Trophoblast cell (in vitro differentiated cells and primary cell): ENCODE data around the gene CFAP99.

Source experiments
- DNase-seq, 2 donors: peaks; one replicate each; pipeline ENCODE4 v3.0.0-alpha.2; 2016
- H2AFZ ChIP-seq: 2 replicates; pipeline ENCODE4 v1.6.1; 2013; ENCODE audit warnings: low read length, moderate library complexity, mild to moderate bottlenecking; ENCODE audit not compliant: insufficient read depth, poor library complexity
- H2AK5ac ChIP-seq: 2 replicates; pipeline ENCODE4 v1.6.1; 2013; ENCODE audit warnings: mild to moderate bottlenecking, low read length
- H2BK120ac ChIP-seq: 2 replicates; pipeline ENCODE4 v1.6.1; 2013; ENCODE audit warnings: low read length, mild to moderate bottlenecking, moderate library complexity; ENCODE audit not compliant: insufficient read depth, poor library complexity
- H2BK12ac ChIP-seq: 2 replicates; pipeline ENCODE4 v1.6.1; 2013; ENCODE audit warnings: mild to moderate bottlenecking, low read length, moderate library complexity
- H2BK5ac ChIP-seq: 2 replicates; pipeline ENCODE4 v1.6.1; 2013; ENCODE audit warnings: low read length, low read depth, moderate library complexity, mild to moderate bottlenecking; ENCODE audit not compliant: poor library complexity
- H3K14ac ChIP-seq: 2 replicates; pipeline ENCODE4 v1.6.1; 2013; ENCODE audit warnings: mild to moderate bottlenecking, low read length
- H3K18ac ChIP-seq: 2 replicates; pipeline ENCODE4 v1.6.1; 2013; ENCODE audit warnings: mild to moderate bottlenecking, low read length
- H3K23ac ChIP-seq: 2 replicates; pipeline ENCODE4 v1.6.1; 2013; ENCODE audit warnings: low read length
- H3K27ac ChIP-seq: 2 replicates; pipeline ENCODE4 v1.5.1; 2013; ENCODE audit warnings: low read depth, mild to moderate bottlenecking, inconsistent platforms, low read length, moderate library complexity
- H3K27me3 ChIP-seq: 2 replicates; pipeline ENCODE4 v1.6.1; 2013; ENCODE audit warnings: inconsistent platforms, mild to moderate bottlenecking, low read length, moderate library complexity; ENCODE audit not compliant: insufficient read depth
- H3K36me3 ChIP-seq, 2 experiments: 1 replicate in 1 of 2; 2 replicates in 1 of 2; pipeline ENCODE4 v1.6.1; 2013; ENCODE audit warnings: low read length in 2 of 2, mild to moderate bottlenecking in 2 of 2, moderate library complexity in 1 of 2; ENCODE audit not compliant: insufficient read depth in 2 of 2, control insufficient read depth in 1 of 2
- H3K4ac ChIP-seq: 2 replicates; pipeline ENCODE4 v1.6.1; 2013; ENCODE audit warnings: low read depth, mild to moderate bottlenecking, low read length, moderate library complexity
- H3K4me1 ChIP-seq, 2 experiments: 1 replicate in 1 of 2; 2 replicates in 1 of 2; pipeline ENCODE4 v1.6.1; 2013; ENCODE audit warnings: low read length in 2 of 2, mild to moderate bottlenecking in 2 of 2, moderate library complexity in 1 of 2; ENCODE audit not compliant: insufficient read depth in 2 of 2, control insufficient read depth in 1 of 2
- H3K4me2 ChIP-seq: 2 replicates; pipeline ENCODE4 v1.6.1; 2013; ENCODE audit warnings: inconsistent platforms, mild to moderate bottlenecking, low read length, moderate library complexity
- H3K4me3 ChIP-seq: 2 replicates; pipeline ENCODE4 v1.5.1; 2013; ENCODE audit warnings: mild to moderate bottlenecking, low read depth, low read length, inconsistent platforms
- H3K79me1 ChIP-seq: one replicate; pipeline ENCODE4 v1.6.1; 2013; ENCODE audit warnings: low read length
- H3K79me2 ChIP-seq: 2 replicates; pipeline ENCODE4 v1.6.1; 2013; ENCODE audit warnings: low read length, mild to moderate bottlenecking; ENCODE audit not compliant: control insufficient read depth, insufficient read depth, poor library complexity
- H3K9ac ChIP-seq: 2 replicates; pipeline ENCODE4 v1.6.1; 2013; ENCODE audit warnings: mild to moderate bottlenecking, low read length
- H3K9me3 ChIP-seq: 2 replicates; pipeline ENCODE4 v1.6.1; 2013; ENCODE audit warnings: low read depth, mild to moderate bottlenecking, control low read depth, inconsistent platforms, low read length; ENCODE audit not compliant: insufficient read depth
- H4K12ac ChIP-seq: 2 replicates; pipeline ENCODE4 v1.6.1; 2013; ENCODE audit warnings: low read depth, mild to moderate bottlenecking, low read length, moderate library complexity
- H4K8ac ChIP-seq: 2 replicates; pipeline ENCODE4 v1.6.1; 2013; ENCODE audit warnings: low read depth, mild to moderate bottlenecking, low read length, moderate library complexity
- H4K91ac ChIP-seq: one replicate; pipeline ENCODE4 v1.6.1; 2013; ENCODE audit warnings: low read depth, mild to moderate bottlenecking, low read length, moderate library complexity
- WGBS: extraction: QIAGEN DNeasy Blood & Tissue Kit; methylation state at CpG from one replicate; pipeline ENCODE4 v1.1.7; 2013; ENCODE audit warnings: missing lambda C conversion rate; ENCODE audit not compliant: insufficient read length, insufficient coverage; ENCODE audit errors: extremely low coverage; 5-methylcytosine and 5-hydroxymethylcytosine counted together

The CFAP99 gene

GRCh38 chr4:2489081-2489805, 70.5 kb downstream of the CFAP99 start:
- Histone ChIP-seq H3K79me1 (no peaks in the 10 kb centered on the region), H4K91ac (no peak overlapping the region), H3K4ac (peak overlapping the region; percentile 22), H3K9me3 (no peaks in the 10 kb centered on the region), H2AFZ (no peak overlapping the region), H3K4me3 (no peak overlapping the region), H3K18ac (no peak overlapping the region), H3K27ac (no peak overlapping the region), H2BK120ac (no peak overlapping the region), H3K9ac (no peak overlapping the region), H3K23ac (no peak overlapping the region), H3K14ac (no peak overlapping the region), H2BK5ac (no peak overlapping the region), H3K36me3 (peaks cover 24 to 39% of the 10 kb centered on the region in 2 experiments), H3K4me2 (no peak overlapping the region), H3K27me3 (no peaks in the 10 kb centered on the region), H4K12ac (no peak overlapping the region), H3K4me1 (peaks cover 2 to 11% of the 10 kb centered on the region in 2 experiments), H2BK12ac (no peak overlapping the region), H3K79me2 (peaks cover 18% of the 10 kb centered on the region), H4K8ac (no peak overlapping the region), H2AK5ac (no peak overlapping the region)
- no peak for DNase-seq
- no CpG with 5 or more reads among the region's 20 CpGs for WGBS

DNA sequence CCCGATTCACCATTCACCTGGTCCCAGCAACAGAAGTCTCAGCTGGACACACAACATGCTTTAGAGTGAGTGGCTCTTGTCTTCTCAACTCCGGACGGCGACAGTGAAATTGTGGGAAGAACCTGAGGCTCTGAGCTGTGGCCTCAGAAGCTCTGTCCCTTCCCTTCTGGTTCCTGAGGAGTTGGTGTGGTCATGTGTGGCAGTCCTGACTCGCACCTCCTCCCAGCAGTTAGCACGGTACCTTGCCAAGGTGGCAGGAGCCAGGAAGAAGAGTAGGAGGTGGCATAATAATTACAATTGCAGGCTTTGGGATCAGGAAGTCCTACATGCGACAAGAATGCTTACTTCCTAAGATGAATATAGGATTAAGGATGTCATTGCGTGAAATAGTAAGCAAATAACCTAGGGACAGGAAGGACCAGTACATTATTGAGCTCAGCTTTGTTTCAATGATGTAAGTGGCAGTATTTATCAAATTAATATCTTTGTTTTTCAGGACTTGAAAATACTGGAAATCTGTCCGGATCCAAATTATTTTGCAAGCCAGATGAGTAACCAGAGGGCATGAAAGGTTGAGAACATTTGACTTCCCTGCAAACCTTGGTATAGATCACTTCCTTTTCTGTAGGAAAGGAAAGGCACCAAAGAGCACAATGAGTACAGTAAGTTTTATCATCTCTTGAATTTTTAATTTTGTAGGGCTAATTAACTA, 71.2 kb downstream of the CFAP99 start:
- no peak overlapping the region for H3K14ac ChIP-seq
- no CpG with 5 or more reads among the region's 9 CpGs for WGBS
- H3K79me1 ChIP-seq = no peaks in the 10 kb centered on the region
- no peak overlapping the region for H3K9ac ChIP-seq
- no peak overlapping the region for H2BK120ac ChIP-seq
- H3K27me3 ChIP-seq = no peaks in the 10 kb centered on the region
- H3K9me3 ChIP-seq = no peaks in the 10 kb centered on the region
- no peak overlapping the region for H3K23ac ChIP-seq
- H3K79me2 ChIP-seq = peaks cover 14% of the 10 kb centered on the region
- no peak overlapping the region for H3K27ac ChIP-seq
- no peak overlapping the region for H4K8ac ChIP-seq
- no peak overlapping the region for H3K18ac ChIP-seq
- no peak overlapping the region for H4K12ac ChIP-seq
- H2BK12ac ChIP-seq = no peak overlapping the region
- no peak overlapping the region for H3K4ac ChIP-seq
- no peak overlapping the region for H2AFZ ChIP-seq
- peaks cover 25 to 40% of the 10 kb centered on the region in 2 experiments for H3K36me3 ChIP-seq
- H3K4me3 ChIP-seq = no peak overlapping the region
- no peak overlapping the region for H4K91ac ChIP-seq
- no peak overlapping the region for H3K4me2 ChIP-seq
- no peak for DNase-seq
- peaks cover 0 to 9% of the 10 kb centered on the region in 2 experiments for H3K4me1 ChIP-seq
- no peak overlapping the region for H2BK5ac ChIP-seq
- H2AK5ac ChIP-seq = no peak overlapping the region

GRCh38 chr4:2492970-2493369, 74.2 kb downstream of the CFAP99 start:
- H4K91ac ChIP-seq = no peak overlapping the region
- H3K4ac ChIP-seq = no peak overlapping the region
- no peak overlapping the region for H3K18ac ChIP-seq
- peaks cover 41 to 64% of the 10 kb centered on the region in 2 experiments for H3K36me3 ChIP-seq
- no peak overlapping the region for H3K9ac ChIP-seq
- H2AFZ ChIP-seq = no peak overlapping the region
- H2AK5ac ChIP-seq = no peak overlapping the region
- no peak overlapping the region for H3K27ac ChIP-seq
- H3K27me3 ChIP-seq = no peaks in the 10 kb centered on the region
- no peak overlapping the region for H4K8ac ChIP-seq
- no peak overlapping the region for H3K4me3 ChIP-seq
- no peaks in the 10 kb centered on the region for H3K9me3 ChIP-seq
- H2BK5ac ChIP-seq = no peak overlapping the region
- no peak overlapping the region for H3K4me2 ChIP-seq
- H3K4me1 ChIP-seq = no peaks in the 10 kb centered on the region
- DNase-seq = no peak
- H4K12ac ChIP-seq = no peak overlapping the region
- H3K79me1 ChIP-seq = no peaks in the 10 kb centered on the region
- no peak overlapping the region for H2BK120ac ChIP-seq
- no peak overlapping the region for H3K23ac ChIP-seq
- H2BK12ac ChIP-seq = no peak overlapping the region
- peaks cover 4% of the 10 kb centered on the region for H3K79me2 ChIP-seq
- WGBS = no CpG with 5 or more reads among the region's 1 CpG
- H3K14ac ChIP-seq = no peak overlapping the region

- H3K14ac ChIP-seq = no peak overlapping the region
- H3K36me3 ChIP-seq = peaks cover 53 to 62% of the 10 kb centered on the region in 2 experiments
- peaks cover 2% of the 10 kb centered on the region for H3K79me2 ChIP-seq
- WGBS = no CpG with 5 or more reads among the region's 3 CpGs
- H4K8ac ChIP-seq = no peak overlapping the region
- DNase-seq = no peak
- H2BK12ac ChIP-seq = no peak overlapping the region
- no peak overlapping the region for H3K9ac ChIP-seq
- H3K4me1 ChIP-seq = no peaks in the 10 kb centered on the region
- no peaks in the 10 kb centered on the region for H3K27me3 ChIP-seq
- H2AK5ac ChIP-seq = no peak overlapping the region
- H3K4me2 ChIP-seq = no peak overlapping the region
- no peak overlapping the region for H4K91ac ChIP-seq
- H3K4ac ChIP-seq = no peak overlapping the region
- H3K18ac ChIP-seq = no peak overlapping the region
- no peak overlapping the region for H3K23ac ChIP-seq
- no peaks in the 10 kb centered on the region for H3K79me1 ChIP-seq
- H2BK5ac ChIP-seq = no peak overlapping the region
- no peak overlapping the region for H4K12ac ChIP-seq
- no peak overlapping the region for H3K4me3 ChIP-seq
- no peak overlapping the region for H2BK120ac ChIP-seq
- no peaks in the 10 kb centered on the region for H3K9me3 ChIP-seq
- no peak overlapping the region for H2AFZ ChIP-seq
- no peak overlapping the region for H3K27ac ChIP-seq
Observed at GRCh38 chr4:2494992-2495391, 76.2 kb downstream of the CFAP99 start.
